Activated CD4-positive, alpha-beta T cell treated with anti-CD3 and anti-CD28 coated beads, Interleukin-2, Interleukin-4, amounts not matched to agents 100 ng/mL and 50 ng/mL, durations not matched to agents 16 hours and 8 hours (primary cell): ENCODE data around the gene NNAT.

Experiments
- DNase-seq: peaks from one replicate; pipeline ENCODE4 v3.0.0-alpha.2; 2020; ENCODE audit warnings: low spot score

The NNAT gene

DNA sequence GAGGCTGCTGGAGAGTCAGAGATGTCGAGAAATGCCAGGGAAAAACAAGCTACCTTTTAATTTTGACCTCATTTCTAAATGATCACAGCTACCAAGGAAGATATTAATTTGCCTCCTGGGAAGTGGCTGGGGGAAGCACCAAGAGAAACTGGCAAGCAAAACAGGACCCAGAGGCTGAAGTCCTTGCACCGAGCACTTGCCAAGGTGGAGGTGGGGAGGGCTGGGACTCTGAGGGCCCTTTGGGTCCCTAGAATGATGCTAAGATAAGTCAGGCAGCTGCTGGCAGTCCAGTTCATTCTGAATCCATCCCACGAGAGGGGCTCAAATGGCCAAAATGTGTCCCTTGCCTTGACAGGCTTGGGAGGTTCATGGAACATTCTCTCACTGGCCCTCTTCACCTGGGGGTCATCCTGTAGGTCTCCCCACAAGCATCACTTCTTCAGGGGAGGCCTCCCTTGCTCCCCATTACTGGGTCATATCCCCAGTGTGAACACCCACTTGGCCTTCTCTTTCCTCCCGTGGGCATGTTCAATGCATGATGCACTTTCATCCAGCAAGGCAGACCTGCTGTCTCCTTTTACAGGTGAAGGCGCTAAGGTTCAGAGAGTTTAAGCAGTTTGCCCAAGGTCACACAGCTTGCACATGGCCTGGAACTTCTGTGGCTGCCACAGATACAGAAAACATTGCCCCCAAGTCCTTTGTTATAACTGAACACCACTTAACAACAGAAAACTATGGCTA is 45.7 kb downstream of the NNAT start:
- DNase-seq = no peak

DNA sequence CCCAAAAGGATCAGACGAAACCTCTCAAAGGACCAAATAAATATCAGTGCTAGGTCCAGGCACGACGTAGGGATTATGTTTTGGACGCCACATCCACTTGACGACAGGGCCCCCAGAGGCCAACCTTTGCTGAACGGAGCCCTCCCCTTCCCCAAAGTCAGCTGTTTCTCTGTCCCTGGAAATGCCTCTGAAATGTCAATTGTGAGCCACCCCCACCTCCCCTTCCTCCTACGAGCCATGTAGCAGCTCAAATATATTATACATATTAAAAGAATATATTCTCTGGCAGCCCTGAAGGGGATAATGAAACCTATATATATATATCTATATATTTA is 46.2 kb downstream of the NNAT start:
- DNase-seq = no peak

GRCh38 chr20:37567671-37568588 is 46.9 kb downstream of the NNAT start:
- DNase-seq = no peak

DNA sequence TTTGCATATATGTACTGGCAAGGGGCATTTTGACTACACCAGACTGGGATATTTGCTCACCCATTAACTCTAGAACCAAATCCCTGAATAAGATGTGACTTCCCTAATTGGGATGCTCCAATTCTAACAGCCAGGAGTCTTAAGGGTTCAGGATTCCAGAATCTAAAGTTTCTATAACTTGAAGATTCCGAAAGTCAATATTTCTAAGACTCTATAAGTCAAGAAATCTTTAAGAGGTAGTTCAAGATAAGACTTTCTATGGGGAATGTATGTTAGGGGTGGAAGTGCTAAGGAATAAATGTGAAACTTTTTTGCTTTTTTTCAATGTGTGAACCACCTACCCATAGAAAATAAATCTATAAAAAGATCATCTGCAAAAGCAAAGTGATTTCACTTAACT is 49.4 kb downstream of the NNAT start:
- DNase-seq = no peak

GRCh38 chr20:37571033-37571432 is 50.0 kb downstream of the NNAT start:
- no peak for DNase-seq
